Parathyroid adenoma (tissue), 2 donors: ENCODE measurements around the gene ARHGEF11.

Experiments used
- H2AFZ ChIP-seq: fragments of 300-600 bp; sonication (generic); one replicate; pipeline ENCODE4 v1.7.0; 2017; ENCODE audit warnings: antibody characterized with exemption, mild to moderate bottlenecking
- H3K27ac ChIP-seq: fragments of 300-600 bp; sonication (generic); one replicate; pipeline ENCODE4 v1.7.0; 2017
- H3K27me3 ChIP-seq: fragments of 300-600 bp; sonication (generic); one replicate; pipeline ENCODE4 v1.7.0; 2017; ENCODE audit warnings: low read length; ENCODE audit not compliant: control insufficient read depth, insufficient read depth
- H3K36me3 ChIP-seq: fragments of 300-600 bp; sonication (generic); one replicate; pipeline ENCODE4 v1.7.0; 2017; ENCODE audit warnings: low read length; ENCODE audit not compliant: control insufficient read depth, insufficient read depth
- H3K4me1 ChIP-seq: fragments of 300-600 bp; sonication (generic); one replicate; pipeline ENCODE4 v1.7.0; 2017; ENCODE audit warnings: control low read depth
- H3K4me2 ChIP-seq: fragments of 300-600 bp; sonication (generic); one replicate; pipeline ENCODE4 v1.7.0; 2017; ENCODE audit warnings: low read length
- H3K4me3 ChIP-seq: fragments of 300-600 bp; sonication (generic); one replicate; pipeline ENCODE4 v1.7.0; 2017; ENCODE audit warnings: low read depth, low read length
- H3K79me2 ChIP-seq: fragments of 300-600 bp; sonication (generic); one replicate; pipeline ENCODE4 v1.7.0; 2017; ENCODE audit warnings: control low read depth
- H3K9ac ChIP-seq: fragments of 300-600 bp; sonication (generic); one replicate; pipeline ENCODE4 v1.7.0; 2017; ENCODE audit warnings: mild to moderate bottlenecking
- H3K9me3 ChIP-seq: fragments of 300-600 bp; sonication (generic); one replicate; pipeline ENCODE4 v1.7.0; 2017; ENCODE audit warnings: low read length; ENCODE audit not compliant: control insufficient read depth
- TF ChIP-seq, protein P1 (sequence below): fragments of 300-600 bp; sonication (generic); IDR thresholded peaks from one replicate; pipeline ENCODE4 v1.7.0; 2017; ENCODE audit warnings: antibody characterized with exemption, mild to moderate bottlenecking
- donor health status: primary hyperparathyroidism.

The ARHGEF11 gene

GRCh38 chr1:156912310-156912709 is 133.2 kb downstream of the ARHGEF11 start:
- Histone ChIP-seq H3K9ac (no peak overlapping the region), H3K36me3 (no peaks in the 10 kb centered on the region), H3K9me3 (no peaks in the 10 kb centered on the region), H3K4me2 (no peak overlapping the region), H3K4me3 (no peak overlapping the region), H3K4me1 (no peaks in the 10 kb centered on the region), H2AFZ (no peak overlapping the region), H3K27ac (no peak overlapping the region), H3K27me3 (no peaks in the 10 kb centered on the region), H3K79me2 (no peaks in the 10 kb centered on the region)
- TF ChIP-seq, protein P1, sequence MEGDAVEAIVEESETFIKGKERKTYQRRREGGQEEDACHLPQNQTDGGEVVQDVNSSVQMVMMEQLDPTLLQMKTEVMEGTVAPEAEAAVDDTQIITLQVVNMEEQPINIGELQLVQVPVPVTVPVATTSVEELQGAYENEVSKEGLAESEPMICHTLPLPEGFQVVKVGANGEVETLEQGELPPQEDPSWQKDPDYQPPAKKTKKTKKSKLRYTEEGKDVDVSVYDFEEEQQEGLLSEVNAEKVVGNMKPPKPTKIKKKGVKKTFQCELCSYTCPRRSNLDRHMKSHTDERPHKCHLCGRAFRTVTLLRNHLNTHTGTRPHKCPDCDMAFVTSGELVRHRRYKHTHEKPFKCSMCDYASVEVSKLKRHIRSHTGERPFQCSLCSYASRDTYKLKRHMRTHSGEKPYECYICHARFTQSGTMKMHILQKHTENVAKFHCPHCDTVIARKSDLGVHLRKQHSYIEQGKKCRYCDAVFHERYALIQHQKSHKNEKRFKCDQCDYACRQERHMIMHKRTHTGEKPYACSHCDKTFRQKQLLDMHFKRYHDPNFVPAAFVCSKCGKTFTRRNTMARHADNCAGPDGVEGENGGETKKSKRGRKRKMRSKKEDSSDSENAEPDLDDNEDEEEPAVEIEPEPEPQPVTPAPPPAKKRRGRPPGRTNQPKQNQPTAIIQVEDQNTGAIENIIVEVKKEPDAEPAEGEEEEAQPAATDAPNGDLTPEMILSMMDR, result no peak

- Histone ChIP-seq H3K9me3 (no peaks in the 10 kb centered on the region), H3K4me2 (no peak overlapping the region), H3K27me3 (no peaks in the 10 kb centered on the region), H3K36me3 (no peaks in the 10 kb centered on the region), H3K9ac (no peak overlapping the region), H3K27ac (no peak overlapping the region), H3K4me1 (no peaks in the 10 kb centered on the region), H2AFZ (no peak overlapping the region), H3K4me3 (no peak overlapping the region), H3K79me2 (no peaks in the 10 kb centered on the region)
- TF ChIP-seq, protein P1, result no peak
These were observed 133.8 kb downstream of the ARHGEF11 start for GRCh38 chr1:156911577-156912298.

- H3K9ac ChIP-seq, result no peak overlapping the region
These were observed 135.2 kb downstream of the ARHGEF11 start for GRCh38 chr1:156910309-156910782.

GRCh38 chr1:156909671-156910070 is 135.9 kb downstream of the ARHGEF11 start:
- Histone ChIP-seq H3K27me3 (no peaks in the 10 kb centered on the region), H3K36me3 (no peaks in the 10 kb centered on the region), H3K4me1 (no peaks in the 10 kb centered on the region), H2AFZ (no peak overlapping the region), H3K27ac (no peak overlapping the region), H3K4me2 (no peak overlapping the region), H3K9me3 (no peaks in the 10 kb centered on the region), H3K79me2 (no peaks in the 10 kb centered on the region), H3K9ac (no peak overlapping the region), H3K4me3 (no peak overlapping the region)
- TF ChIP-seq, protein P1, result no peak

More at GRCh38 chr1:156910309-156910782, 135.2 kb downstream of the ARHGEF11 start:
- Histone ChIP-seq H2AFZ (no peak overlapping the region), H3K4me3 (no peak overlapping the region), H3K27me3 (no peaks in the 10 kb centered on the region), H3K4me1 (no peaks in the 10 kb centered on the region), H3K9me3 (no peaks in the 10 kb centered on the region), H3K79me2 (no peaks in the 10 kb centered on the region), H3K36me3 (no peaks in the 10 kb centered on the region), H3K4me2 (no peak overlapping the region), H3K27ac (no peak overlapping the region)
- TF ChIP-seq, protein P1, result peak; percentile 52

- H3K4me1 ChIP-seq, result no peaks in the 10 kb centered on the region
- H3K27me3 ChIP-seq, result no peaks in the 10 kb centered on the region
These were observed 136.6 kb downstream of the ARHGEF11 start for GRCh38 chr1:156908955-156909354.

More at GRCh38 chr1:156908955-156909354, 136.6 kb downstream of the ARHGEF11 start:
- TF ChIP-seq, protein P1, result no peak
- Histone ChIP-seq H3K9me3 (no peaks in the 10 kb centered on the region), H3K4me3 (no peak overlapping the region), H3K79me2 (no peaks in the 10 kb centered on the region), H3K27ac (no peak overlapping the region), H3K36me3 (no peaks in the 10 kb centered on the region), H3K9ac (no peak overlapping the region), H2AFZ (no peak overlapping the region), H3K4me2 (no peak overlapping the region)
